Body of pancreas (tissue), 4 donors: ENCODE data around the gene MTX1. TPM values are rescaled to one million over a fixed set of nuclear protein-coding genes. Genes with fewer than 3 reads are reported as not detected.
"Not testable (repeated sequence)": the region's sequence is repeated elsewhere in the genome, so short reads cannot be mapped to it uniquely, and the experiment has no call there.

Experiments
- ATAC-seq: fragments of 150-250 bp; one replicate; pipeline ENCODE4 v1.9.1; 2016
- DNase-seq, 4 donors: peaks; one replicate each; pipeline ENCODE4 v3.0.0-alpha.2; 2019
- H3K27ac ChIP-seq, 4 donors: fragments of 200-600 bp; sonication (generic); 1 replicate in 3 of 4; 2 replicates in 1 of 4; pipeline versions ENCODE4 v1.5.1 to v1.6.1; 2016 to 2019; ENCODE audit warnings: mild to moderate bottlenecking in 1 of 4, mixed read lengths in 1 of 4, moderate library complexity in 1 of 4
- H3K27me3 ChIP-seq, 2 donors: fragments of 200-600 bp; sonication (generic); one replicate each; pipeline ENCODE4 v1.6.0; 2016; ENCODE audit warnings: mild to moderate bottlenecking in 1 of 2
- H3K36me3 ChIP-seq, 2 donors: fragments of 200-600 bp; sonication (generic); replicated peaks in 1 of 2; 2 replicates each; pipeline ENCODE4 v1.5.1; 2016; ENCODE audit warnings: low read depth in 2 of 2; ENCODE audit not compliant: insufficient read depth in 1 of 2
- H3K4me1 ChIP-seq: fragments of 200-600 bp; sonication (generic); one replicate; pipeline ENCODE4 v1.6.0; 2016
- H3K4me3 ChIP-seq, 2 donors: fragments of 200-600 bp; sonication (generic); 1 replicate in 1 of 2; 2 replicates in 1 of 2; pipeline ENCODE4 v1.5.1; 2016 to 2019
- H3K9me3 ChIP-seq, 3 donors: fragments of 200-600 bp; sonication (generic); 1 replicate in 2 of 3; 2 replicates in 1 of 3; pipeline ENCODE4 v1.5.1; 2016
- CTCF ChIP-seq, 7 experiments: fragments of 450-650 bp in 4 of 7; fragments of 200-600 bp in 3 of 7; sonication (generic) in 3 of 7; IDR thresholded peaks; one replicate each; pipeline ENCODE4 v1.5.1; 2016 to 2019; ENCODE audit warnings: antibody characterized with exemption in 7 of 7
- POLR2A ChIP-seq, 3 donors: fragments of 450-650 bp; IDR thresholded peaks; one replicate each; pipeline ENCODE4 v1.6.1; 2016; ENCODE audit warnings: antibody characterized with exemption in 3 of 3, mild to moderate bottlenecking in 2 of 3
- WGBS, 2 donors: methylation state at CpG; one replicate each; pipeline ENCODE4 v1.1.5; 2017; 5-methylcytosine and 5-hydroxymethylcytosine counted together
- intact Hi-C: fragments of 100-400 bp; cut with DNase I; formaldehyde crosslinking; loops from one replicate; pipeline ENCODE4 v1.15.1; 2023
- total RNA-seq, 2 donors: library from RNA; depleted of rRNA; stranded (reverse); fragments of >200 nt; gene quantifications; one replicate each; pipeline ENCODE4 v1.1.0, GENCODE V29; 2016

Gene MTX1
- total RNA-seq, 2 donors from 2014 or later: 5.9 to 16.3 TPM

- intact Hi-C loops: loop anchor here (10.0 kb wide), 1 partner anchor 53 kb away; the partner anchor contains the start of genes KRTCAP2 and TRIM46
- TF ChIP-seq CTCF (IDR thresholded peaks at IDR 0.05): no peak
- TF ChIP-seq POLR2A (IDR thresholded peaks at IDR 0.05): no peak
Observed at GRCh38 chr1:155228096-155228427, 19.6 kb downstream of the MTX1 start.

GRCh38 chr1:155231302-155231701 lies 22.8 kb downstream of the MTX1 start:
- Histone ChIP-seq H3K4me1 (peaks cover 25% of the 10 kb centered on the region), H3K27ac (peak overlapping the region in 1 of 4 donors; percentile 44)
- ATAC-seq, H3K4me3 ChIP-seq, H3K36me3 ChIP-seq, intact Hi-C loops, H3K9me3 ChIP-seq, H3K27me3 ChIP-seq, DNase-seq: not testable (repeated sequence)
- 50 to 83% methylated on average over 3 of the region's 3 CpGs for WGBS, 2 donors

More at GRCh38 chr1:155228096-155228427, 19.6 kb downstream of the MTX1 start:
- Histone ChIP-seq H3K4me3 (no peak overlapping the region), H3K9me3 (no peaks in the 10 kb centered on the region), H3K36me3 (no peaks in the 10 kb centered on the region), H3K27ac (peak overlapping the region; percentile 50 to 88 (median 64)), H3K4me1 (peaks cover 29% of the 10 kb centered on the region), H3K27me3 (no peaks in the 10 kb centered on the region)
- ATAC-seq (no peak), DNase-seq (no peak)
- 63 to 73% methylated on average over 7 to 9 of the region's 9 CpGs for WGBS, 2 donors

GRCh38 chr1:155232001-155232978 lies 23.8 kb downstream of the MTX1 start:
- H3K36me3 ChIP-seq, H3K4me3 ChIP-seq, H3K27me3 ChIP-seq, H3K9me3 ChIP-seq, ATAC-seq, intact Hi-C loops: not testable (repeated sequence)
- 40% methylated on average over 11 to 13 of the region's 13 CpGs for WGBS, 2 donors
- H3K27ac ChIP-seq: peak overlapping the region in 2 of 4 donors; percentile 2 to 44
- H3K4me1 ChIP-seq: peaks cover 16% of the 10 kb centered on the region
- peak; percentile 44 to 64 (median 58) for DNase-seq

DNA sequence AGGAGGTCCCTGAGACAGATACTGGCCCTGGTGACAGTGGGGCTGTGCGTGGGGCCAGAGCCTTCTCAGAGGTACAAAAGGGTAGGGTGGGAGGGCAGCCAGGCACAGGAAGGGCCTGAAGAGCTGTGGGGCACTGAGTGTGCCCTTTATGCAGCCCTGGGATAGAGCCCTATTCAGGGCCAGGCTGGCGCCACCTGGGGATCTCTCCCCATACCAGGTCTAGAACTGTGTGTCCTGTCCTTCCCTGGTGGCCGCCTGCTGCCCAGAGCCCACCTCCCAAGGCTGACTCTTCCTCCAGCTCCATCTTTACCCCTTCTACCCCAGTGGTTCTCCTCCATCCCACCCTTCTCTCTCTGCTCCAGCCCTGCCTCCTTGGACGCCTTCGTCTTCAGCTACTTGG lies 25.0 kb downstream of the MTX1 start:
- H3K27me3 ChIP-seq, intact Hi-C loops, H3K4me3 ChIP-seq, ATAC-seq, H3K9me3 ChIP-seq, H3K36me3 ChIP-seq, H3K27ac ChIP-seq, DNase-seq: not testable (repeated sequence)
- 93% methylated on average over 2 of the region's 5 CpGs; no CpG with 5 or more reads in 1 of the 2 donors for WGBS, 2 donors
- peaks cover 10% of the 10 kb centered on the region for H3K4me1 ChIP-seq

DNA sequence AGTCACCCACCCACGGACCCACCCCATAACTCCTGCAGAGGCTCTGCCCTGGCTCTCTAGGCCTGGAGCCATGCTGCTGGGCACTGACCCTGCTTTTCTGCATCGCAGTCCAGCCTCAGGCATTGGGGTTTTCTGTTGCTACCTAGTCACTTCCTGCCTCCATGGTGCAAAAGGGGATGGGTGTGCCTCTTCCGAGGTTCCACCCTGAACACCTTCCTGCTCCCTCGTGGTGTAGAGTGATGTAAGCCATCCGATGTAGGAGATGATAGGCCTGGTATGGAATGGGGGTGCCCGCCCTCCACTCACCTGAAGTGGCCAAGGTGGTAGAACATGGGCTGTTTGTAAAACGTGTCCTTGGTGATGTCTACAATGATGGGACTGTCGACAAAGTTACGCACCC lies 26.9 kb downstream of the MTX1 start:
- not testable (repeated sequence) for DNase-seq
- 75 to 90% methylated on average over 4 to 5 of the region's 9 CpGs for WGBS, 2 donors

GRCh38 chr1:155236451-155236850 lies 28.0 kb downstream of the MTX1 start:
- DNase-seq (no peak), ATAC-seq (no peak)
- Histone ChIP-seq H3K9me3 (no peaks in the 10 kb centered on the region), H3K4me1 (peaks cover 22% of the 10 kb centered on the region), H3K27me3 (no peaks in the 10 kb centered on the region), H3K27ac (no peak overlapping the region), H3K36me3 (peaks cover 0 to 2% of the 10 kb centered on the region in 2 donors), H3K4me3 (no peak overlapping the region)
- intact Hi-C loops: no loop called here
- TF ChIP-seq POLR2A (IDR thresholded peaks at IDR 0.05): no peak
- no peak for TF ChIP-seq CTCF (IDR thresholded peaks at IDR 0.05)
- 81 to 87% methylated on average over 5 of the region's 5 CpGs for WGBS, 2 donors

More for the DNA sequence above, 26.9 kb downstream of the MTX1 start:
- H3K9me3 ChIP-seq, H3K36me3 ChIP-seq, intact Hi-C loops, H3K4me3 ChIP-seq, ATAC-seq, H3K27ac ChIP-seq, H3K27me3 ChIP-seq: not testable (repeated sequence)
- H3K4me1 ChIP-seq: peaks cover 11% of the 10 kb centered on the region
